ENCODE measurements around the gene SCNM1.

The SCNM1 gene, protein sequence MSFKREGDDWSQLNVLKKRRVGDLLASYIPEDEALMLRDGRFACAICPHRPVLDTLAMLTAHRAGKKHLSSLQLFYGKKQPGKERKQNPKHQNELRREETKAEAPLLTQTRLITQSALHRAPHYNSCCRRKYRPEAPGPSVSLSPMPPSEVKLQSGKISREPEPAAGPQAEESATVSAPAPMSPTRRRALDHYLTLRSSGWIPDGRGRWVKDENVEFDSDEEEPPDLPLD

DNA sequence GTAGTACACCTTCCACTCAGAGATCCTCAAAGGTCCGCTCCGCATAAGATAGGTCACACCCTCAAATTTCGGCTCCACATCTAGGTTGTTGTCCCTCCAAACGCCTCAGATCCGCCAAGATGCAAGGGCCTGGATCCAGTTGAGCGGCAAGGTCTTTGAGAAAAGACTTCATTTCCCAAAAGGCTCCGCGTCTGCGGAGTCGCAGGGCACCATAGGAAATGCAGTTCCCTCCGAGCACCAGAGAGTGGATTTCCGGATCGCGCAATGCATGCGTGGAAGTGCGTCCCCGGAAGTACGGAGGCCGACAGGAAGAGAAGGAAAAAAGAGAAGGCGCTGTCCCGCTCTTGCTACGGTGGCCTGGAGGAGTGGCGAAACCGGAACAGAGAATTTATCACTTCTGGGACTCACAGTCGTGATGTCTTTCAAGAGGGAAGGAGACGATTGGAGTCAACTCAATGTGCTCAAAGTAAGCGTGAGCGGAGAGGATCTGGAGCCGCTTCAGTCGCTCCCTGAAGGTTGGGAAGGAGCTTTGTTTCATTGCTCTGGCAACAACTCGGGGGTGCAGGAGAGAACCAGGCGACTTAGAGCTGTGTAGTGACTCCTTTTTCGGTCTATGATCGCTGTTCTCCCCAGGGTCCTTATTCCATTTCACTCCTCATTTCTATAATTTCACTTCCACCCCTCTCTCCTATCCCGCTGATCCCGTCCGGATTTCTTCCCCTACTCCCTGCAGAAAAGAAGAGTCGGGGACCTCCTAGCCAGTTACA is at the start of gene SCNM1, which contains the start of gene LYSMD1:
Gene SCNM1, plus strand, starts transcription at position 407 of the 767 bp plus-strand sequence. Its CDS starts 9 bp downstream, at position 416.
Gene LYSMD1, minus strand, starts transcription at position 165 of the 767 bp plus-strand sequence. CDS start 644 bp downstream, outside the sequence.
- Histone ChIP-seq H3K4me3 (ENCODE audit: low read length in 2 of 2) (peak within 1 kb of the TSS; percentile 78 to 100), H3K9ac (ENCODE audit: low read depth in 1 of 2, low read length in 2 of 2) (peak within 1 kb of the TSS; percentile 83 to 96), H3K27ac (ENCODE audit: low read depth in 2 of 2, low read length in 2 of 2) (peak within 1 kb of the TSS; percentile 85), H3K4me1 (ENCODE audit: control insufficient read depth in 2 of 2, insufficient read depth in 2 of 2, low read length in 2 of 2) (peaks cover 13 to 18% of the 10 kb centered on the region in 2 donors), H3K36me3 (ENCODE audit: control insufficient read depth in 2 of 2, insufficient read depth in 2 of 2, low read length in 2 of 2) (peaks cover 26 to 27% of the 10 kb centered on the region in 2 donors), H3K27me3 (ENCODE audit: control insufficient read depth in 2 of 2, insufficient read depth in 2 of 2, low read length in 2 of 2) (no peaks in the 10 kb centered on the region), H3K9me3 (ENCODE audit: control insufficient read depth in 2 of 2, low read length in 2 of 2) (no peaks in the 10 kb centered on the region)

GRCh38 chr1:151124763-151125403 is 41.1 kb upstream of the SCNM1 start:
- H3K4me1 ChIP-seq (ENCODE audit: control insufficient read depth in 2 of 2, insufficient read depth in 2 of 2, low read length in 2 of 2), result no peaks in the 10 kb centered on the region
- H3K4me3 ChIP-seq (ENCODE audit: low read length in 2 of 2), result no peak overlapping the region
- H3K27me3 ChIP-seq (ENCODE audit: control insufficient read depth in 2 of 2, insufficient read depth in 2 of 2, low read length in 2 of 2), result no peaks in the 10 kb centered on the region
- no peak overlapping the region for H3K27ac ChIP-seq (ENCODE audit: low read depth in 2 of 2, low read length in 2 of 2)
- H3K9ac ChIP-seq (ENCODE audit: low read depth in 1 of 2, low read length in 2 of 2), result no peak overlapping the region
- H3K9me3 ChIP-seq (ENCODE audit: control insufficient read depth in 2 of 2, low read length in 2 of 2), result no peaks in the 10 kb centered on the region
- peaks cover 4 to 5% of the 10 kb centered on the region in 2 donors for H3K36me3 ChIP-seq (ENCODE audit: control insufficient read depth in 2 of 2, insufficient read depth in 2 of 2, low read length in 2 of 2)

DNA sequence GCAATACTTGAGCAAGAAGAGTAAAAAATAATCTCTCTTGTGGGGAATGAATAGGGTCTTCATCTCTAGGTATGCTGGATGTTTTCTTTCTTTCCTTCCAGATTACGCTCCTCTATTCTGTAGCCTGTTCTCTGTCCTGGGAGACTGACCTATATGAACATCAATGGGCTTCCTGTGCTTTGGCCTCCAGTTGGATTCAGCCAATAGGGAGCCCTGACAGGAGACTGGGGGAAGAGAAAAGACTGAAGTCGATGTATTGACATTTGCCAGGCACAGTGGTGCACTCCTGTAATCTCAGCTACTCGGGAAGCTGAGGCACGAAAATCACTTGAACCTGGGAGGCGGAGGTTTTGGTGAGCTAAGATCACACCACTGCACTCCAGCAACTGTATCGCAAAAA is 37.1 kb upstream of the SCNM1 start:
- H3K27ac ChIP-seq (ENCODE audit: low read depth in 2 of 2, low read length in 2 of 2), result no peak overlapping the region
- H3K36me3 ChIP-seq (ENCODE audit: control insufficient read depth in 2 of 2, insufficient read depth in 2 of 2, low read length in 2 of 2), result peaks cover 0 to 4% of the 10 kb centered on the region in 2 donors
- H3K9ac ChIP-seq (ENCODE audit: low read depth in 1 of 2, low read length in 2 of 2), result no peak overlapping the region
- H3K9me3 ChIP-seq (ENCODE audit: control insufficient read depth in 2 of 2, low read length in 2 of 2), result no peaks in the 10 kb centered on the region
- H3K27me3 ChIP-seq (ENCODE audit: control insufficient read depth in 2 of 2, insufficient read depth in 2 of 2, low read length in 2 of 2), result peaks cover 0 to 23% of the 10 kb centered on the region in 2 donors
- peaks cover 10 to 14% of the 10 kb centered on the region in 2 donors for H3K4me1 ChIP-seq (ENCODE audit: control insufficient read depth in 2 of 2, insufficient read depth in 2 of 2, low read length in 2 of 2)
- no peak overlapping the region for H3K4me3 ChIP-seq (ENCODE audit: low read length in 2 of 2)

DNA sequence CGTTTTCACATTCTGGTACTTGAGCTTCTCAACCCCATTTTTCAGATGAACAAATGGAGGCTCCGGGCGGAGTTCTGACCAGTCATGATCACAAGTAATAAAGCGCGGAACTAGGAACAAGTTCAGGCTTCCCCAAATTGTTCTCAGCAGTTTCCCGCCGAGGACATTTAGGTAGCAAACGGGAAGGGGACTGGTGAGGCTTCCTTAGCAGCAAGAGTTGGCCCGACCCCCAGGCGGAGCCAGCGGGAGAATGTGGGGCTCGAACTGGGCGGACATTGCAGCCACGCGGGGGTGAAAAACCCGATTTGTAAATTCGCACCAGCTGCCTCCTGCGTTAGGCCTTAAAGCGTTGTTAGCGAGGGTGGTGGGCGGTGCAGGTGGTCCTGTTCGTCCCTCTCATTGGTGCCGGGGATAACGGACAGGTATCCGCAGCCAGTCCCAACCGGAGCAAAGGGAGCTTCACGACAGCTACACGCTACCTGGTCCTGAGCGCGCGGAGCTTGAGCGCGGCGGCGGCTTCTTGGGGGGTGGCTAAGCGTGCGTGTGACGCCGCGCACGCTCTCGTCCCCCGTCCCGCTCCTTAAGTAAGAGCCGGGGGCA is 34.9 kb upstream of the SCNM1 start:
- H3K4me3 ChIP-seq (ENCODE audit: low read length in 2 of 2), result peak overlapping the region; percentile 54 to 65
- H3K9me3 ChIP-seq (ENCODE audit: control insufficient read depth in 2 of 2, low read length in 2 of 2), result no peaks in the 10 kb centered on the region
- H3K27ac ChIP-seq (ENCODE audit: low read depth in 2 of 2, low read length in 2 of 2), result no peak overlapping the region
- peaks cover 10 to 14% of the 10 kb centered on the region in 2 donors for H3K4me1 ChIP-seq (ENCODE audit: control insufficient read depth in 2 of 2, insufficient read depth in 2 of 2, low read length in 2 of 2)
- no peaks in the 10 kb centered on the region for H3K36me3 ChIP-seq (ENCODE audit: control insufficient read depth in 2 of 2, insufficient read depth in 2 of 2, low read length in 2 of 2)
- peaks cover 2 to 23% of the 10 kb centered on the region in 2 donors for H3K27me3 ChIP-seq (ENCODE audit: control insufficient read depth in 2 of 2, insufficient read depth in 2 of 2, low read length in 2 of 2)
- H3K9ac ChIP-seq (ENCODE audit: low read depth in 1 of 2, low read length in 2 of 2), result peak overlapping the region; percentile 14 to 58

- Histone ChIP-seq H3K27me3 (ENCODE audit: control insufficient read depth in 2 of 2, insufficient read depth in 2 of 2, low read length in 2 of 2) (peaks cover 2 to 23% of the 10 kb centered on the region in 2 donors), H3K36me3 (ENCODE audit: control insufficient read depth in 2 of 2, insufficient read depth in 2 of 2, low read length in 2 of 2) (no peaks in the 10 kb centered on the region), H3K27ac (ENCODE audit: low read depth in 2 of 2, low read length in 2 of 2) (no peak overlapping the region), H3K9ac (ENCODE audit: low read depth in 1 of 2, low read length in 2 of 2) (peak overlapping the region; percentile 14 to 58), H3K4me3 (ENCODE audit: low read length in 2 of 2) (peak overlapping the region; percentile 54 to 65), H3K9me3 (ENCODE audit: control insufficient read depth in 2 of 2, low read length in 2 of 2) (no peaks in the 10 kb centered on the region), H3K4me1 (ENCODE audit: control insufficient read depth in 2 of 2, insufficient read depth in 2 of 2, low read length in 2 of 2) (peaks cover 10 to 14% of the 10 kb centered on the region in 2 donors)
These were observed 34.1 kb upstream of the SCNM1 start for GRCh38 chr1:151131701-151132334.

DNA sequence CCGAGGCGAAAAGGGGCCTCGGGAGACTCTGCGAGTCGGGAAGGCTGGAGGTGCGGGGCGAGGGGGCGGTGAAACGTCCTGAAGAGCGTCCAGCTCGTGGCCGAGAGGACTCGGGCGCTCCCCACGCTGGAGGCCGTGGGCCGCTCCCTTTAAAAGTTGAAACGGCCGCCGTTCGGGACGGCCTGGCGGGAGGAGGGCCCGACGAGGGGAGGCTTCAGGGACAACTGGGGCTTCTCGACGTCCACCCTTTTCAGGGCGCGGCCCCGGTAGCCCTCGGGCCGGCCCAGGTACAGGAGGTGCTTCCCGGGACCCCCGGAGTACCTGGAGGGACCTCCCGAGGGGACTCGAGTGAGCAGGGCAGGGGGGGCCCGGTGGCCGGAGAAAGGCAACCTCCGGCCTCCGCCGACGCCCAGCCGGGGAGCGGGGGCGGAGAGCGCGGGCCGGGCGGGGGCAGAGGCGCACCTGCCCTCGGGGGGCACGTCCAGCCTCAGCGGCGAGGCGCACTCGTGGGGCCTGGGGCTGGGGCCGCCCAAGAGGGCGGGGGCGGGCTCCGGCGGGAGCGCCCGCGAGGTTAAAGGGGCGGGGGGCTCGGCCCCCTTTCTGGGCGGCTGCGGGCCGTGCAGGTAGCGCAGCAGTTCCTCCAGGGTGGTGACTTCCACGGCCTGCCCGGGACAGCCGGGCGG is 33.5 kb upstream of the SCNM1 start:
- Histone ChIP-seq H3K4me3 (ENCODE audit: low read length in 2 of 2) (peak overlapping the region; percentile 31 to 54), H3K27me3 (ENCODE audit: control insufficient read depth in 2 of 2, insufficient read depth in 2 of 2, low read length in 2 of 2) (peaks cover 2 to 23% of the 10 kb centered on the region in 2 donors), H3K9ac (ENCODE audit: low read depth in 1 of 2, low read length in 2 of 2) (no peak overlapping the region), H3K27ac (ENCODE audit: low read depth in 2 of 2, low read length in 2 of 2) (no peak overlapping the region), H3K9me3 (ENCODE audit: control insufficient read depth in 2 of 2, low read length in 2 of 2) (no peaks in the 10 kb centered on the region), H3K36me3 (ENCODE audit: control insufficient read depth in 2 of 2, insufficient read depth in 2 of 2, low read length in 2 of 2) (no peaks in the 10 kb centered on the region), H3K4me1 (ENCODE audit: control insufficient read depth in 2 of 2, insufficient read depth in 2 of 2, low read length in 2 of 2) (peaks cover 10 to 14% of the 10 kb centered on the region in 2 donors)

DNA sequence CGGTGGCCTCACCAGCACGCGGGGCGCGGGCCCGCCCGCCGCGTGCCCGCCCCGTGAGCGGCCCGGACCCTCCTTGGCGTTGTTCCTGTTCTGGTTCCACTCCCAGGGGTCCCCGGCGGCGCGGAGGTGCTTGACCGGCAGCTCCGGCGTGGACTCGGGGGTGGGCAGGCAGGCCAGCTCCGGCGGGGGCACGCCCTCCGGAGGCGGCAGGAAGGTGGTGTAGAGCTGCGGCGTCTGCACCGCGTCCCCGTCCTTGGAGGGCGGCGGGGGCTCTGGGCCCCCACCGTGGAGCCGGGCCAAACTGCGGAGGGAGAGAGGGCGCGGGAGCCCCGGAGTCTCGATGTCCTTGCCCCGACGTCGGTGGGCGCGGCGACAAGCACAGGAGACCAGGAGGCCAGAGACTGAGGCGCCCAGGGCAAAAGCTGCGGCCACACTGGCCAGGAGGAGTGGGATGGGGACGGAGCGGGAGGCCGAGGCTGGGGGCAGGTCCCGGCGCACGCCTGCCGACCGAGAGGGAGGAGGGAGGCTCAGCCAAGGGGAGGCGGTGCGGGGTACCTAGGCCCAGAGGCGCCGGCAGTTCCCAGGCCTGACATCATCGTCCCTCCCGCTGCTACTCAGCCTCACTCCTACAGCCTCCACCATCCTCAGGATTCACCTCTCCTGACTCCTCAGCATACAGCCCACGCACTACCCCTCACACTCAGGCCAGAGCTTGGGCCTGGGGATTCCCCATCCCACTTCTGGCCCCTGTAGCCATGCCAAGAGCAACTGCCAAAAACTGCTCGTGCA is 32.7 kb upstream of the SCNM1 start:
- Histone ChIP-seq H3K4me1 (ENCODE audit: control insufficient read depth in 2 of 2, insufficient read depth in 2 of 2, low read length in 2 of 2) (peaks cover 10 to 14% of the 10 kb centered on the region in 2 donors), H3K4me3 (ENCODE audit: low read length in 2 of 2) (no peak overlapping the region), H3K9me3 (ENCODE audit: control insufficient read depth in 2 of 2, low read length in 2 of 2) (no peaks in the 10 kb centered on the region), H3K36me3 (ENCODE audit: control insufficient read depth in 2 of 2, insufficient read depth in 2 of 2, low read length in 2 of 2) (no peaks in the 10 kb centered on the region), H3K9ac (ENCODE audit: low read depth in 1 of 2, low read length in 2 of 2) (no peak overlapping the region), H3K27ac (ENCODE audit: low read depth in 2 of 2, low read length in 2 of 2) (no peak overlapping the region), H3K27me3 (ENCODE audit: control insufficient read depth in 2 of 2, insufficient read depth in 2 of 2, low read length in 2 of 2) (peaks cover 2 to 23% of the 10 kb centered on the region in 2 donors)

DNA sequence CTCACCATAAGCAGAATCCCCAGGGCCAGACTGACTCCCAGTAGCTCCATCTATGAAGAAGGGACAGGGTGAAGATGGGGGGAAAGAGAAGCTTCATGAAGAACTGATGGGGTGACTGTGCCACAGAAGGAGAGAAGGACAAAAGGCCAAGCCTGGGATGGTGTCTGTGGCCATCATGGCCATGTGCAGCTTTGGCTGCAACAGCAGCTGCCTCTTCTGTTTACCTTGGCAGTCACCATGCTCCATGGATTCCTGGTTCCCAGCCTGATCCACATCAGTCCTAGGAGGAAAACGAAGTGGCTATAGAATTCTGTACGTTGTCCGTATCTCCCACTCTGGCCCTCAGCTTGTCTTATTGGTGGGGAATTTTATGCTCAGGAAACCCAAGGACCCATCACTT is 31.5 kb upstream of the SCNM1 start:
- H3K9ac ChIP-seq (ENCODE audit: low read depth in 1 of 2, low read length in 2 of 2), result no peak overlapping the region
- no peak overlapping the region for H3K4me3 ChIP-seq (ENCODE audit: low read length in 2 of 2)
- peaks cover 10 to 14% of the 10 kb centered on the region in 2 donors for H3K4me1 ChIP-seq (ENCODE audit: control insufficient read depth in 2 of 2, insufficient read depth in 2 of 2, low read length in 2 of 2)
- H3K36me3 ChIP-seq (ENCODE audit: control insufficient read depth in 2 of 2, insufficient read depth in 2 of 2, low read length in 2 of 2), result no peaks in the 10 kb centered on the region
- peaks cover 2 to 23% of the 10 kb centered on the region in 2 donors for H3K27me3 ChIP-seq (ENCODE audit: control insufficient read depth in 2 of 2, insufficient read depth in 2 of 2, low read length in 2 of 2)
- no peaks in the 10 kb centered on the region for H3K9me3 ChIP-seq (ENCODE audit: control insufficient read depth in 2 of 2, low read length in 2 of 2)
- no peak overlapping the region for H3K27ac ChIP-seq (ENCODE audit: low read depth in 2 of 2, low read length in 2 of 2)

Measured in mucosa of rectum (tissue), 2 donors.